Ectodermal cell (in vitro differentiated cells): ENCODE measurements around the gene SRL.

ENCODE experiments used
- H3K27ac ChIP-seq: 2 replicates; pipeline ENCODE4 v1.7.0; 2013; ENCODE audit warnings: mild to moderate bottlenecking, low read depth, low read length; ENCODE audit not compliant: insufficient read depth, poor library complexity, severe bottlenecking
- H3K27me3 ChIP-seq: 2 replicates; pipeline ENCODE4 v1.7.0; 2013; ENCODE audit warnings: mild to moderate bottlenecking, low read length; ENCODE audit not compliant: insufficient read depth, control insufficient read depth, poor library complexity, severe bottlenecking
- H3K36me3 ChIP-seq: one replicate; pipeline ENCODE4 v1.7.0; 2013; ENCODE audit warnings: low read length; ENCODE audit not compliant: control insufficient read depth, insufficient read depth
- H3K4me1 ChIP-seq: one replicate; pipeline ENCODE4 v1.7.0; 2013; ENCODE audit warnings: low read length; ENCODE audit not compliant: control insufficient read depth, insufficient read depth
- H3K4me3 ChIP-seq: 2 replicates; pipeline ENCODE4 v1.7.0; 2013; ENCODE audit warnings: low read depth, low read length, control low read depth; ENCODE audit not compliant: insufficient read depth
- H3K9me3 ChIP-seq: 2 replicates; pipeline ENCODE4 v1.7.0; 2013; ENCODE audit warnings: mild to moderate bottlenecking, low read length, moderate library complexity; ENCODE audit not compliant: control insufficient read depth
- WGBS, 2 experiments: methylation state at CpG; one replicate each; pipeline ENCODE4 v1.1.7; 2013; ENCODE audit warnings: missing lambda C conversion rate in 2 of 2; 5-methylcytosine and 5-hydroxymethylcytosine counted together

The SRL gene

DNA sequence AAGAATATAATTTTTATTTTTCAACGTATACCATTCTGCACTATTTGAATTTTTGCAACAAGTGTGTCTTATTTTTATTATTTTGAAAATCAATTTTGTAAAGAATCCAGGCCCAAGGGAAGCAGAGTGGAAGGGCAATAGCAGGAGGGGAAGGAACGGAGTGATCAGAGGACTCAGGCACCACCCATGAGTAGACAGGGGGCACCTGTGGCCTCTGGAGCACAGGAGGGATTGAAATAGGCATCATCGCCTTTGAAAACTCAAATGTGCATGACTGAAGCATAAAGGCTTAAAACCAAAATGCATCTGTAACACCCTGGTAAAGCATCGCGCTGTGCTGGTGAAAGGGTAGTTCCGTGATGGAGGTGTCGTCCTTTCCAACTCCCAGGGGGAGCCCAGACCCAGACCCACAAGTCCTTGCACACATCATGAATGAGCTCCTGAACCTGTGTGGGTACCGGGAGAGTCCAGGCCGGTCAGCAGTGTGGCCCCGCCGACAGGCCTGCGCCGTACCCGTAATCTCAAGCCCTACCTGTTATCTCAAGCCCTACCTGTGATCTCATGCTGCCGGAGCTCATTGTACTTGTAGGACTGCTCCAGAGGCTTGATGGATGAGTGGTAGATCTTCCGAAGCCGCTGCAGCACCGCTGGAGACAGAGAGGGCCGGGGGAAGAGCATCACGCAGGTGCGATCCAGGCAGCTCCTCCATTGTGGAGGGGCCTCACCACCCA lies 39.1 kb downstream of the SRL start:
- Histone ChIP-seq H3K9me3 (no peaks in the 10 kb centered on the region), H3K4me3 (no peak overlapping the region), H3K4me1 (no peaks in the 10 kb centered on the region), H3K27ac (no peak overlapping the region), H3K27me3 (no peaks in the 10 kb centered on the region), H3K36me3 (no peaks in the 10 kb centered on the region)
- WGBS, 2 experiments, result 91 to 92% methylated on average over 20 to 21 of the region's 21 CpGs

GRCh38 chr16:4200781-4201137 lies 41.1 kb downstream of the SRL start:
- 64 to 90% methylated on average over 1 of the region's 1 CpG for WGBS, 2 experiments
- no peaks in the 10 kb centered on the region for H3K27me3 ChIP-seq
- no peaks in the 10 kb centered on the region for H3K9me3 ChIP-seq
- H3K27ac ChIP-seq, result no peak overlapping the region
- H3K4me3 ChIP-seq, result no peak overlapping the region
- no peaks in the 10 kb centered on the region for H3K36me3 ChIP-seq
- H3K4me1 ChIP-seq, result no peaks in the 10 kb centered on the region

DNA sequence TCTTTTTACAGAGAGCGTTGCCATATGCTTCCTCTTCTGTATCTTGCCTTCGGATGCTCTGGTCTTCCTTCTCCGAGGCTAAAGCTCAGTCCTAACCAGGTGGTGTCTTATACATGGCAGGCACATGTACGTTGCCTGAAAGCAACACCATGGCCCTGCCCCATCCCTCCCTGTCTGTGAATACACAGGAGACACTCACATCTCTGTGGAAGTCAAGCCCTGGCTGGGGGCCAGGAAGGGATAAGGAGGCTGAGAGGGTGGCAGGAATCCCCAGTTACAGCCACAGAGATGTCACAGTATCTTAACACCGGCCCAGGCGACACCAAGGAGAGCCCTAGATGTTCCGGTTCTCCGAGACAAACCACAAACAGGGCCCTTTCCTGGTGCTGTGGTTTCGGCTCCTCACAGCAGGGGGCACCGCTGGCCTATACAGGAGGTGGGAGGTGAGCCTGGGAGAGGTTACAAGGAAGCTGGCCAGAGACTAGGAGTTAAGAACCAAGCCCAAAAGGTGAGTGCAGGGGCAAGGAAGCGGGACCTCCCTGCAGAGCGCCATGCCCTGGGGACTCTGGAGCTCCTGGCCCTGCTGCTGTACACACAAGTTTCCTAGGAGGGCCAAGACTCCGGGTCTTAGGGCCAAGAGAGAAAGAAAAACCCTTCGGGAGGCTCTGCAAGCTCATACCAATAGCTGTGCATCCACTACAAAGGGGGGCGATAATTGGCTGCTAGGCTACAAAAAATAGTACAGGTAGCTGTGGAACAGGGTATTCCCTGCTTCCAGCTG lies 41.7 kb downstream of the SRL start:
- Histone ChIP-seq H3K9me3 (no peaks in the 10 kb centered on the region), H3K4me1 (no peaks in the 10 kb centered on the region), H3K27me3 (no peaks in the 10 kb centered on the region), H3K4me3 (no peak overlapping the region), H3K36me3 (no peaks in the 10 kb centered on the region), H3K27ac (no peak overlapping the region)
- WGBS, 2 experiments, result 76 to 77% methylated on average over 15 of the region's 15 CpGs

DNA sequence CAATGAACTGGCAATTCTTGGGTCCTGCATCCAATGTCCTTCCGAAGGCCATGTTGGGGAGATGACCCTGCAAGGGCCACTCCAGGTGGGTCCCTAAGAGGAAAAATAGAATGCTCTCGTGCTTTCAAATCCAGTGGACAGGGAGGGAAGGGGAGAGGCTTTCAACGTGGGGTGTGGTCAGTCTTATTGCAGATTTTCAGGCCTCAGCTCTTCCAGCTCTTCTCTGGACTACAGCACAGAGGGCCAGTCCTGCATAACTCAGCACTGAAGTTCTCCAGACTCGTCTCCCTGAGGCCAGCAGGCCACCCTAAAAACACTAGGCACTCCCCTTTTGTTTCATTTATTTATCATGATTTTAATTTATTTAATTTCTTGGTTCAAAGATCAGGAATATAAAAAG lies 43.1 kb downstream of the SRL start:
- H3K36me3 ChIP-seq, result no peaks in the 10 kb centered on the region

GRCh38 chr16:4194661-4195060 lies 47.2 kb downstream of the SRL start:
- peaks cover 3% of the 10 kb centered on the region for H3K4me1 ChIP-seq
- no peaks in the 10 kb centered on the region for H3K27me3 ChIP-seq
- no peaks in the 10 kb centered on the region for H3K9me3 ChIP-seq
- H3K4me3 ChIP-seq, result no peak overlapping the region
- 90% methylated on average over 4 of the region's 4 CpGs for WGBS, 2 experiments
- H3K27ac ChIP-seq, result no peak overlapping the region
- H3K36me3 ChIP-seq, result no peaks in the 10 kb centered on the region

More for the DNA sequence above, 43.1 kb downstream of the SRL start:
- Histone ChIP-seq H3K9me3 (no peaks in the 10 kb centered on the region), H3K4me3 (no peak overlapping the region), H3K27me3 (no peaks in the 10 kb centered on the region), H3K27ac (no peak overlapping the region), H3K4me1 (no peaks in the 10 kb centered on the region)
- WGBS, 2 experiments, result 82 to 85% methylated on average over 4 of the region's 4 CpGs

DNA sequence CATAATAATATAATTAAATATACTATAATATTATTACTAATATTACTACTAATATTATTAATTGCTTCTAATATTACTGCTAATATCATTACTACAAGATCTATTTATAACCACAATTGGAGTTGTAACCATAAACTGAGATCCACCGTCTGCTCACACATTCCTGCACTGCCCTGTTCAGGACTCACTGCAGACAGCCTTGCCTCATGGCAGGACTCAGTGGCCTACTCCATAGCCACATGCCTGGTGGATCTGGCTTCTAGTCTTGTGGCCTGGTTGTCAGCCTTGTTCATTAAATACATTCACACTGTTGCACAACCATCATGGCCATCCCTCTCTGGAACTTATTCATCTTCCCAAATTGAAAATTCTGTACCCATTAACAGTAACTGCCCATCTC lies 48.0 kb downstream of the SRL start:
- 93 to 96% methylated on average over 1 of the region's 1 CpG for whole genome bisulfite sequencing, 2 experiments
- peaks cover 3% of the 10 kb centered on the region for H3K4me1 ChIP-seq
- no peak overlapping the region for H3K4me3 ChIP-seq

DNA sequence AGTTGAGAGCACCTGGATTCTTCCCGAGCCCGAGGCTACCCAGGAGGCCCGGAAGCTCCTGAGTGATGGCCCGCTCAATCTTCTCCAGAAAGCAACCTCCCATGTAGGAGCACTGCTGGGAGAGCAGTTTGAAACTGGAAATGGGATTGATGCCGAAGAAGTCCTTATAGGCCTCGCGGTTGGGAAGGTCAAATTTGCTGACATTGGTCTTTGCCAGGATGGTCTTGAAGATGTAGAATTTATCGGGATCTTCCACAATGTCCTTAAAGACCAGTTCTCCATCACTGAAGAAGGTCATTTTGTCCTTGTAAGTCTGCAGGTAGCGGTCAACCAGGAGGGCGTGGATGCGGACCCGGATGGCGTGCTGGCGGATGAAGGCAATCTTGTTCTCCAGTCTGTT lies 49.7 kb downstream of the SRL start:
- 95 to 97% methylated on average over 14 of the region's 14 CpGs for WGBS, 2 experiments

More for the DNA sequence above, 48.0 kb downstream of the SRL start:
- H3K27ac ChIP-seq, result no peak overlapping the region
- H3K27me3 ChIP-seq, result no peaks in the 10 kb centered on the region
- H3K9me3 ChIP-seq, result no peaks in the 10 kb centered on the region
- H3K36me3 ChIP-seq, result no peaks in the 10 kb centered on the region

GRCh38 chr16:4190712-4191333 lies 51.1 kb downstream of the SRL start:
- Histone ChIP-seq H3K9me3 (no peaks in the 10 kb centered on the region), H3K4me3 (no peak overlapping the region), H3K4me1 (peaks cover 3% of the 10 kb centered on the region), H3K36me3 (no peaks in the 10 kb centered on the region), H3K27ac (no peak overlapping the region), H3K27me3 (no peaks in the 10 kb centered on the region)
- 91 to 92% methylated on average over 13 of the region's 13 CpGs for WGBS, 2 experiments

More for the DNA sequence above, 49.7 kb downstream of the SRL start:
- Histone ChIP-seq H3K27ac (no peak overlapping the region), H3K36me3 (no peaks in the 10 kb centered on the region), H3K27me3 (no peaks in the 10 kb centered on the region), H3K9me3 (no peaks in the 10 kb centered on the region), H3K4me1 (peaks cover 3% of the 10 kb centered on the region), H3K4me3 (no peak overlapping the region)

DNA sequence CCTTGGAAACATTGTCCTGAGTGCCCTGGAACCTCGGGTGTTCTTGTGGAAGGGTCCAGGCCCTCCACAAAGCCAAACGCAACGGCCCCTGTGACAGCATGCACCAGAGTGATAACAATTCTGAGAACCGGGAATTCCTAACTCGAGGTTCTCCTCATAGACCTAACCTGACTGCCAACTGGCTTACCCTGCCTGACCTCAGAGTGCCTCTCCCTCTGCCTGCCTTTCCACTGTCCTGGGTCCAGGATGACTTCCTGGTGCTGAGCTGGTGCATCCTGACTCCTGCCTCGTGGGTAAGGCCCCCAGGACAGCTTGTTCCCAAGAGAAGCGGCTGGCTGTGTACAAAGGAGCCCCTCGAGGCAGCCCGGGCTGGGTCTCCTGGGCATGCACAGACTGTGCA lies 51.8 kb downstream of the SRL start:
- Histone ChIP-seq H3K27ac (no peak overlapping the region), H3K27me3 (no peaks in the 10 kb centered on the region), H3K4me3 (no peak overlapping the region), H3K4me1 (peaks cover 3% of the 10 kb centered on the region), H3K9me3 (no peaks in the 10 kb centered on the region), H3K36me3 (no peaks in the 10 kb centered on the region)
- WGBS, 2 experiments, result 91 to 93% methylated on average over 9 of the region's 9 CpGs

DNA sequence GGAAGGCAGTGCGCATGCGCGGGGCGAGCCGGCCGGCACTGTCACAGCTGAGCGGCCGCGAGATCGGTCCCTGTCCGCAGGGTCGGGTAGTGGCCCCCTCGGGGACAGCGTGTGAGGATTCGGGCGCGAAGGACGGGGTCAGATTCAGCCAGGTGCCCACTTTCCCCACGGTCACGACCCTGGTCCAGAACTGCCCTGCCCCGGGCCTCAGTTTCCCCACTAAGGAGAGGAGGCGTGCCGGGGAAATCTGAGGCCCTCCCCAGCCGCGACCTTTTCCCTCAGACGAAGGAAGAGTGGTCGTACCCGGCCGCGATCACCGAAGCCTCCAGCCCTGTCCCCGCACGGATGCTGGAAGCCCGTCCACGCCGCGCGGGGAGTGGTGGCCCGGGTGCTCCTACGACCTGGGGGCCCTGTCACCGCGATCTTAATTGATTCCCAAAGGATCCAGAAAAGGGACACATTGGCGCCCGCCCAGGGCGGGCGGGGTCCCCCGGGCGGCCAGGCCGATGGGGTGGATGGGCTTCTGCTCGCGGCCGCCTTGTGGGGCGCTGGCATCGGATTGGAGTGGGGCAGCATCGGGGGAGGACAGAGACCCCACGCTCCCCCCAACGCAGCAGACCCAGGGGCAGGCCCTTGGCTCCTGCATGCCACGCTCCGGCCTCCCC lies 57.7 kb downstream of the SRL start:
- Histone ChIP-seq H3K9me3 (no peaks in the 10 kb centered on the region), H3K36me3 (no peaks in the 10 kb centered on the region), H3K27me3 (peaks cover 5% of the 10 kb centered on the region), H3K27ac (no peak overlapping the region), H3K4me1 (no peaks in the 10 kb centered on the region), H3K4me3 (peak overlapping the region; percentile 79)
- 28 to 29% methylated on average over 59 of the region's 59 CpGs for WGBS, 2 experiments
